HepG2 (cell line): Measurements from ENCODE around the gene TMEM79. TPM values are rescaled to one million over a fixed set of nuclear protein-coding genes. Genes with fewer than 3 reads are reported as not detected.

Experiments used
- ARHGAP35 ChIP-seq: sonication (generic); formaldehyde crosslinking; IDR thresholded peaks from 2 replicates; pipeline ENCODE4 v1.9.0; 2022; ENCODE audit warnings: mild to moderate bottlenecking, inconsistent platforms, moderate library complexity, missing genetic modification reagents, borderline replicate concordance
- DMAP1 ChIP-seq: IDR thresholded peaks from 2 replicates; pipeline ENCODE4 v1.6.1; 2016
- DNMT1 ChIP-seq: sonication (generic); formaldehyde crosslinking; IDR thresholded peaks from 2 replicates; pipeline ENCODE4 v1.5.1; 2020; ENCODE audit warnings: mild to moderate bottlenecking, missing genetic modification reagents
- E2F2 ChIP-seq: sonication (generic); formaldehyde crosslinking; IDR thresholded peaks from 2 replicates; pipeline ENCODE4 v1.4.0; 2020; ENCODE audit warnings: missing genetic modification reagents, borderline replicate concordance
- EEA1 ChIP-seq: sonication (generic); formaldehyde crosslinking; IDR thresholded peaks from 2 replicates; pipeline ENCODE4 v1.5.1; 2020; ENCODE audit warnings: mild to moderate bottlenecking, missing genetic modification reagents, borderline replicate concordance
- KDM5A ChIP-seq: fragments of 200-600 bp; sonication (generic); IDR thresholded peaks from 2 replicates; pipeline ENCODE4 v1.7.0; 2018; ENCODE audit warnings: antibody characterized with exemption, mild to moderate bottlenecking, low read length, borderline replicate concordance
- MATR3 ChIP-seq: sonication (generic); formaldehyde crosslinking; IDR thresholded peaks from 2 replicates; pipeline ENCODE4 v1.4.0; 2020; ENCODE audit warnings: missing genetic modification reagents
- MED13 ChIP-seq: sonication (generic); formaldehyde crosslinking; IDR thresholded peaks from 2 replicates; pipeline ENCODE4 v1.5.0; 2020; ENCODE audit warnings: missing genetic modification reagents
- MZF1 ChIP-seq: sonication (generic); formaldehyde crosslinking; IDR thresholded peaks from 2 replicates; pipeline ENCODE4 v1.8.1; 2023; ENCODE audit warnings: mild to moderate bottlenecking, missing genetic modification reagents, borderline replicate concordance
- NCOR1 ChIP-seq: fragments of 200-600 bp; sonication (generic); IDR thresholded peaks from 2 replicates; pipeline ENCODE4 v1.7.0; 2017; ENCODE audit warnings: antibody characterized with exemption, low read length, borderline replicate concordance
- NR2F2 ChIP-seq: IDR thresholded peaks from 2 replicates; pipeline ENCODE4 v1.6.1; 2012; ENCODE audit warnings: low read depth, inconsistent platforms, borderline replicate concordance
- RXRA ChIP-seq: sonication (generic); formaldehyde crosslinking; IDR thresholded peaks from 2 replicates; pipeline ENCODE4 v1.5.1; 2020; ENCODE audit warnings: missing genetic modification reagents
- SIN3B ChIP-seq: fragments of 150-350 bp; IDR thresholded peaks from 2 replicates; pipeline ENCODE4 v1.6.1; 2014; ENCODE audit warnings: low read length
- SIX4 ChIP-seq: sonication (generic); formaldehyde crosslinking; IDR thresholded peaks from 2 replicates; pipeline ENCODE4 v1.4.0; 2020; ENCODE audit warnings: missing genetic modification reagents
- SMAD3 ChIP-seq: sonication (generic); formaldehyde crosslinking; IDR thresholded peaks from 2 replicates; pipeline ENCODE4 v1.4.0; 2020; ENCODE audit warnings: missing genetic modification reagents
- SOX6 ChIP-seq, 2 experiments: fragments of 450-650 bp in 1 of 2; sonication (generic) in 1 of 2; formaldehyde crosslinking in 1 of 2; IDR thresholded peaks; 2 replicates each; pipeline versions ENCODE4 v1.4.0 to v1.6.1; 2017 to 2020; ENCODE audit warnings: antibody characterized with exemption in 1 of 2, mild to moderate bottlenecking in 1 of 2, missing genetic modification reagents in 1 of 2
- TBL1XR1 ChIP-seq: fragments of 150-350 bp; IDR thresholded peaks from 2 replicates; pipeline ENCODE4 v1.6.1; 2014; ENCODE audit warnings: borderline replicate concordance, low read length; ENCODE audit not compliant: partially characterized antibody
- TEAD3 ChIP-seq: optimal IDR thresholded peaks from 2 replicates; pipeline ENCODE3; 2016; ENCODE audit warnings: borderline replicate concordance
- TFE3 ChIP-seq: IDR thresholded peaks from 2 replicates; pipeline ENCODE4 v1.6.1; 2016
- TP53 ChIP-seq: sonication (generic); formaldehyde crosslinking; conservative IDR thresholded peaks from 2 replicates; pipeline ENCODE4 v1.4.0; 2020; ENCODE audit warnings: missing genetic modification reagents
- ZFP36 ChIP-seq: fragments of 150-350 bp; IDR thresholded peaks from 2 replicates; pipeline ENCODE4 v1.6.1; 2018; ENCODE audit warnings: borderline replicate concordance, low read length, low read depth; ENCODE audit not compliant: partially characterized antibody
- ZNF256 ChIP-seq: sonication (generic); formaldehyde crosslinking; conservative IDR thresholded peaks from 2 replicates; pipeline ENCODE4 v1.4.0; 2020; ENCODE audit warnings: missing genetic modification reagents
- ZNF547 ChIP-seq: sonication (generic); formaldehyde crosslinking; IDR thresholded peaks from 2 replicates; pipeline ENCODE4 v1.5.1; 2020; ENCODE audit warnings: mild to moderate bottlenecking, missing genetic modification reagents
- ZNF569 ChIP-seq: sonication (generic); formaldehyde crosslinking; IDR thresholded peaks from 2 replicates; pipeline ENCODE4 v1.5.0; 2020; ENCODE audit warnings: mild to moderate bottlenecking, missing genetic modification reagents, moderate library complexity, borderline replicate concordance
- ZNF614 ChIP-seq: IDR thresholded peaks from 2 replicates; pipeline ENCODE4 v1.6.1; 2018; ENCODE audit warnings: missing biosample characterization, missing genetic modification reagents, inconsistent platforms, borderline replicate concordance
- ZNF703 ChIP-seq: sonication (generic); formaldehyde crosslinking; IDR thresholded peaks from 2 replicates; pipeline ENCODE4 v1.5.1; 2020; ENCODE audit warnings: missing genetic modification reagents, mild to moderate bottlenecking, moderate library complexity, borderline replicate concordance
- ZNF772 ChIP-seq: sonication (generic); formaldehyde crosslinking; IDR thresholded peaks from 2 replicates; pipeline ENCODE4 v1.5.0; 2020; ENCODE audit warnings: mild to moderate bottlenecking, missing genetic modification reagents
- ZNF878 ChIP-seq: sonication (generic); formaldehyde crosslinking; IDR thresholded peaks from 2 replicates; pipeline ENCODE4 v1.8.1; 2023; ENCODE audit warnings: mild to moderate bottlenecking, missing genetic modification reagents, moderate library complexity
- polyA plus RNA-seq, 8 experiments: library from polyadenylated mRNA; depleted of rRNA in 3 of 8; stranded (reverse) in 7 of 8; unstranded in 1 of 8; fragments of >200 nt; fragmentation: Illumina TruSeq in 4 of 8; extraction: Trizol in 4 of 8; gene quantifications; 2 replicates each; pipeline versions ENCODE4 v1.2.1 to v1.2.3, GENCODE V29; 2011 to 2016; ENCODE audit warnings: low read depth in 4 of 8, missing spikeins in 1 of 8, mixed read lengths in 1 of 8; ENCODE audit not compliant: insufficient read depth in 1 of 8
- total RNA-seq, 5 experiments: library from RNA; depleted of rRNA; stranded (reverse); fragments of >200 nt; fragmentation: Illumina TruSeq; extraction: Trizol; gene quantifications; 2 replicates each; pipeline ENCODE4 v1.2.3, GENCODE V29; 2016; ENCODE audit warnings: low read depth in 1 of 5

The TMEM79 gene
- total and polyA plus RNA-seq, 2 of the 13 experiments (the other 11 are each of a cell fraction or from before 2014, with no cell fraction given): 1.2 to 1.9 TPM

GRCh38 chr1:156282479-156283222, 1.5 kb upstream of the TMEM79 start, which contains the start of gene SMG5 (continued):
- TF ChIP-seq SIX4: no peak; the same call in 1 of the 2 replicates
- TF ChIP-seq MZF1 (CRISPR knock-in tag): no peak
- TF ChIP-seq ZNF256: no peak
- peak; percentile 84 for TF ChIP-seq SIN3B
- TF ChIP-seq ZNF614 (CRISPR knock-in tag): peak; percentile 83
- TF ChIP-seq ZNF772 (CRISPR knock-in tag): peak; percentile 91
- 0 out of 2 replicates have a peak, but pooled peaks have one; percentile 62 for TF ChIP-seq ZNF703
- TF ChIP-seq DNMT1 (CRISPR knock-in tag): peak; percentile 73; the same call in 1 of the 2 replicates
- TF ChIP-seq ZNF569 (CRISPR knock-in tag): no peak; the same call in 1 of the 2 replicates
- TF ChIP-seq ZFP36: no peak
- TF ChIP-seq E2F2: no peak
- TF ChIP-seq TP53 (CRISPR knock-in tag): peak; percentile 69; the same call in 1 of the 2 replicates
- TF ChIP-seq RXRA (CRISPR knock-in tag): peak; percentile 75
- peak; percentile 94 for TF ChIP-seq DMAP1 (CRISPR knock-in tag)
- TF ChIP-seq TEAD3 (CRISPR knock-in tag): peak; percentile 31
- no peak for TF ChIP-seq ZNF878
- peak; percentile 45; the same call in 1 of the 2 replicates for TF ChIP-seq NCOR1
- peak; percentile 65; the same call in 1 of the 2 replicates for TF ChIP-seq TFE3 (CRISPR knock-in tag)
- peak; percentile 81; the same call in 1 of the 2 replicates for TF ChIP-seq ARHGAP35
- TF ChIP-seq SMAD3: no peak; the same call in 1 of the 2 replicates
- peak; percentile 94; the same call in 1 of the 2 replicates for TF ChIP-seq KDM5A
- TF ChIP-seq TBL1XR1: peak; percentile 43
- no peak for TF ChIP-seq SOX6 (IDR thresholded peaks at IDR 0.05)
- peak; percentile 76 for TF ChIP-seq SOX6 (CRISPR knock-in tag; IDR thresholded peaks at IDR 0.05)
- peak; percentile 69; the same call in 1 of the 2 replicates for TF ChIP-seq NR2F2
- no peak for TF ChIP-seq MATR3 (CRISPR knock-in tag)
- TF ChIP-seq EEA1 (CRISPR knock-in tag): 0 out of 2 replicates have a peak, but pooled peaks have one; percentile 79
- TF ChIP-seq ZNF547 (CRISPR knock-in tag): peak; percentile 75; the same call in 1 of the 2 replicates
- TF ChIP-seq MED13 (CRISPR knock-in tag): no peak
